HCT116 (cell line): ENCODE data around the gene BEGAIN. TPM values are rescaled to one million over a fixed set of nuclear protein-coding genes. Genes with fewer than 3 reads are reported as not detected.

Experiments
- ATAC-seq: fragments of 200-7000 bp; cut with Tn5 transposase; 2 replicates; pipeline ENCODE4 v1.9.1; 2020; ENCODE audit warnings: mild to moderate bottlenecking, moderate library complexity
- BruUV-seq: library from RNA; stranded (reverse); fragments of 400-500 nt; replicated peaks from 2 replicates; lab custom pipeline; 2021; lab: Mats Ljungman, UMichigan
- CTCF ChIA-PET: fragments of 300-600 bp; sonication (Branson Sonifier 250); formaldehyde crosslinking; loops from one replicate; lab custom pipeline; 2021; ENCODE audit warnings: antibody characterized with exemption; lab: Charles Lee
- POLR2A ChIA-PET: fragments of 300-600, 350-600 bp; sonication (Branson Sonifier 250); formaldehyde crosslinking; loops from one replicate; lab custom pipeline; 2021; ENCODE audit warnings: antibody characterized with exemption; lab: Charles Lee
- RAD21 ChIA-PET, 2 experiments: fragments of 300-600 bp; sonication (Branson Sonifier 250); formaldehyde crosslinking; loops; one replicate each; lab custom pipeline; 2023; ENCODE audit warnings: low total read pairs in 2 of 2; ENCODE audit not compliant: uncharacterized antibody in 2 of 2, unreplicated experiment in 2 of 2, low non-redundant PET in 1 of 2; lab: Charles Lee
- DNase-seq: peaks from one replicate; pipeline ENCODE4 v3.0.0-alpha.2; 2010; ENCODE audit warnings: low read depth, low spot score
- H2AFZ ChIP-seq: fragments of 200-600 bp; shearing (Covaris generic), sonication (generic); 2 replicates; pipeline ENCODE4 v1.6.1; 2017; ENCODE audit warnings: low read depth, mixed run types, mixed read lengths, antibody characterized with exemption, low read length; ENCODE audit not compliant: poor library complexity, severe bottlenecking
- H3K27ac ChIP-seq: 2 replicates; pipeline ENCODE4 v1.5.1; 2012; ENCODE audit warnings: low read depth, low read length
- H3K27me3 ChIP-seq: fragments of 200-600 bp; sonication (generic); 2 replicates; pipeline ENCODE4 v1.6.1; 2016; ENCODE audit warnings: mixed run types, low read length, mixed read lengths; ENCODE audit not compliant: insufficient read depth
- H3K36me3 ChIP-seq, 2 experiments: fragments of 200-500 bp in 1 of 2; fragments of 200-600 bp in 1 of 2; sonication (Bioruptor generic) in 1 of 2; sonication (generic) in 1 of 2; 2 replicates each; pipeline versions ENCODE4 v1.5.1 to v1.6.1; 2014 to 2016; ENCODE audit warnings: low read length in 2 of 2, inconsistent platforms in 1 of 2, mixed read lengths in 1 of 2, mixed run types in 1 of 2; ENCODE audit not compliant: insufficient read depth in 2 of 2, control insufficient read depth in 1 of 2
- H3K4me1 ChIP-seq, 2 experiments: fragments of 200-600 bp in 1 of 2; sonication (generic) in 1 of 2; 2 replicates each; pipeline versions ENCODE4 v1.5.1 to v1.6.1; 2012 to 2017; ENCODE audit warnings: low read length in 2 of 2, inconsistent platforms in 1 of 2, mild to moderate bottlenecking in 1 of 2, mixed read lengths in 1 of 2, mixed run types in 1 of 2, moderate library complexity in 1 of 2; ENCODE audit not compliant: insufficient read depth in 2 of 2, control insufficient read depth in 1 of 2
- H3K4me2 ChIP-seq: fragments of 200-600 bp; sonication (generic); 2 replicates; pipeline ENCODE4 v1.6.1; 2017; ENCODE audit warnings: mixed run types, low read length, mixed read lengths
- H3K4me3 ChIP-seq, 2 experiments: fragments of 200-600 bp in 1 of 2; sonication (generic) in 1 of 2; replicated peaks in 1 of 2; 2 replicates each; pipeline ENCODE4 v1.5.1; 2011 to 2016; ENCODE audit warnings: low read length in 2 of 2, control low read depth in 1 of 2, low read depth in 1 of 2, mild to moderate bottlenecking in 1 of 2, mixed read lengths in 1 of 2, mixed run types in 1 of 2
- H3K79me2 ChIP-seq: fragments of 200-600 bp; sonication (generic); 2 replicates; pipeline ENCODE4 v1.6.1; 2017; ENCODE audit warnings: mild to moderate bottlenecking, mixed run types, low read length, moderate library complexity, mixed read lengths; ENCODE audit not compliant: insufficient read depth
- H3K9ac ChIP-seq: fragments of 200-600 bp; sonication (generic); 2 replicates; pipeline ENCODE4 v1.6.1; 2016; ENCODE audit warnings: low read length, mixed read lengths
- H3K9me2 ChIP-seq: fragments of 200-600 bp; sonication (generic), shearing (Covaris generic); 2 replicates; pipeline ENCODE4 v1.6.1; 2017; ENCODE audit warnings: mixed run types, mild to moderate bottlenecking, moderate library complexity; ENCODE audit not compliant: insufficient read depth
- H3K9me3 ChIP-seq, 2 experiments: fragments of 200-500 bp in 1 of 2; fragments of 200-600 bp in 1 of 2; sonication (Bioruptor generic) in 1 of 2; sonication (generic) in 1 of 2; 2 replicates each; pipeline ENCODE4 v1.6.1; 2014 to 2017; ENCODE audit warnings: low read length in 2 of 2, mixed read lengths in 2 of 2, inconsistent platforms in 1 of 2, low read depth in 1 of 2, mild to moderate bottlenecking in 1 of 2, mixed run types in 1 of 2, moderate library complexity in 1 of 2; ENCODE audit not compliant: control insufficient read depth in 1 of 2, insufficient read depth in 1 of 2
- H4K20me1 ChIP-seq: fragments of 200-600 bp; sonication (generic), shearing (Covaris generic); 2 replicates; pipeline ENCODE4 v1.6.1; 2017; ENCODE audit warnings: mixed run types, mild to moderate bottlenecking, moderate library complexity; ENCODE audit not compliant: insufficient read depth
- ELF1 ChIP-seq: IDR thresholded peaks from 2 replicates; pipeline ENCODE4 v1.6.1; 2012; ENCODE audit warnings: low read depth, borderline replicate concordance
- POLR2AphosphoS5 ChIP-seq: IDR thresholded peaks from 2 replicates; pipeline ENCODE4 v1.6.1; 2011; ENCODE audit warnings: mild to moderate bottlenecking, low read depth, low read length, moderate library complexity
- RAD21 ChIP-seq: IDR thresholded peaks from 2 replicates; pipeline ENCODE4 v1.6.1; 2012; ENCODE audit warnings: low read depth, mild to moderate bottlenecking
- SP1 ChIP-seq: IDR thresholded peaks from 2 replicates; pipeline ENCODE4 v1.6.1; 2012; ENCODE audit warnings: low read depth
- SRF ChIP-seq: IDR thresholded peaks from 2 replicates; pipeline ENCODE4 v1.6.1; 2012; ENCODE audit warnings: low read depth
- TCF7L2 ChIP-seq: IDR thresholded peaks from 2 replicates; pipeline ENCODE4 v1.7.0; 2011; ENCODE audit warnings: borderline replicate concordance, inconsistent platforms; ENCODE audit not compliant: insufficient read depth, insufficient read length; ENCODE audit errors: extremely low read depth
- YY1 ChIP-seq: IDR thresholded peaks from 2 replicates; pipeline ENCODE4 v1.6.1; 2011; ENCODE audit warnings: low read length, low read depth, moderate library complexity, mild to moderate bottlenecking; ENCODE audit not compliant: insufficient replicate concordance; ENCODE audit errors: extremely low read depth
- ZFX ChIP-seq: fragments of 450-650 bp; IDR thresholded peaks from 2 replicates; pipeline ENCODE4 v1.6.1; 2017
- intact Hi-C: fragments of 100-400 bp; cut with micrococcal nuclease; formaldehyde crosslinking; loops from 2 replicates; pipeline ENCODE4 v1.10.0; 2022
- total RNA-seq: library from RNA; stranded (reverse); gene quantifications from one replicate; pipeline ENCODE4 v1.2.1, GENCODE V29; 2021; ENCODE audit not compliant: unreplicated experiment
- TF ChIP-seq, protein P1 (sequence below): IDR thresholded peaks from 2 replicates; pipeline ENCODE4 v1.6.1; 2012
- TF ChIP-seq, protein P2 (sequence below): IDR thresholded peaks from 2 replicates; pipeline ENCODE4 v1.6.1; 2011; ENCODE audit warnings: mild to moderate bottlenecking, low read length, moderate library complexity; ENCODE audit not compliant: insufficient replicate concordance; ENCODE audit errors: extremely low read depth
- TF ChIP-seq, protein P3 (sequence below): IDR thresholded peaks from 2 replicates; pipeline ENCODE4 v1.6.1; 2012; ENCODE audit warnings: low read depth

Gene BEGAIN
- total RNA-seq, 1 experiment from 2014 or later, result 8.5 TPM

DNA sequence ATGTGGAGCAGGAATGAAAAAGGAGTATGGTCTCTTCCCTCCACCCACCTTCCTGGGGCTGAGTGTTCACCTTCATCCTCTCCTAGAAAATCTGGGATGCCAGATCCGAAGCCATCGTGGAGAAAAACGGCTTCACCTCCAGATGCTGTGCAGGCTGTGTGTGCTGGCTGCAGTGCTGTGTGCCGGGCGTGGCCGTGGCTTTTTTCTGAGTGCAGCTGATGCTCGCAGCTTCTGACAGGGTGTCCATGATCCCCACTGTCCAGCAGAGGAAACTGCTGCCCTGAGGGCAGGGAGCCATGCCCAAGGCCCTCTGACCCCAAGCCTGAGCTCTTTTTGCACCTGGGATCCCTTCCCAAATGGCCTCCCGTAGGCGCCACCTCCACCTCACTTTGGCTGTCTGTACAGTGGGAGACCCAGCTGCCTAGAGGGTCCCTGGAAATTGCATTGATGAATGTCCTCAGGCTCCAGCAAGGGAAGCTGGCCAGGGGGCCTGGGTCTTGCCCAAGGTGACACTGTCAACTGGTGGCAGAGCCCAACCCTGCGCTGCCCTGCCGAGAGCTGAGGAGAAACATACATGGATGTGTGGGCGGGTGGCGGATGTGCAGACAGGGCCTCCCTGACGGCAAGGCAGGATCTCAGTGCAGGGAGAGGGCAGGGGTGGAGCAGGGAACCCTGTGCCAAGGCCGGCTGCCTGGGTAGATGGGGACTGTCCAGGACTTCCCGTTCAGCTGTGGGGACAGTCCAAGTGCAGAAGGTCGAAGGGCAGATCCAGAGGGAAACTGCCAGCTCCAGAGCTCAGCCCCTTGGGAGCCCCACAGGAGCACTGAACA, 53.3 kb downstream of the BEGAIN start:
- H3K27me3 ChIP-seq, result no peaks in the 10 kb centered on the region
- CTCF ChIA-PET, result no interaction called here
- no peaks in the 10 kb centered on the region for H4K20me1 ChIP-seq
- no peaks in the 10 kb centered on the region for H3K9me2 ChIP-seq
- POLR2A ChIA-PET, result no interaction called here
- H3K27ac ChIP-seq, result no peak overlapping the region; the same call in 1 of the 2 replicates
- ATAC-seq (no peak), DNase-seq (no peak)
- intact Hi-C loops, result no loop called here
- peak overlapping the region; percentile 0; the same call in 1 of the 2 replicates for H3K4me2 ChIP-seq
- BruUV-seq, result no TSS peak
- H3K4me3 ChIP-seq, result no peak overlapping the region
- TF ChIP-seq ZFX, result no peak
- TF ChIP-seq ELF1, result no peak
- TF ChIP-seq TCF7L2, result no peak
- H3K4me1 ChIP-seq, result peaks cover 4 to 13% of the 10 kb centered on the region in 2 experiments; a peak in 3 of 4 replicates
- no peaks in the 10 kb centered on the region for H3K36me3 ChIP-seq
- H3K9me3 ChIP-seq, result no peaks in the 10 kb centered on the region
- RAD21 ChIA-PET, result no interaction called here
- H3K9ac ChIP-seq, result no peak overlapping the region
- H2AFZ ChIP-seq, result no peak overlapping the region
- H3K79me2 ChIP-seq, result no peaks in the 10 kb centered on the region

DNA sequence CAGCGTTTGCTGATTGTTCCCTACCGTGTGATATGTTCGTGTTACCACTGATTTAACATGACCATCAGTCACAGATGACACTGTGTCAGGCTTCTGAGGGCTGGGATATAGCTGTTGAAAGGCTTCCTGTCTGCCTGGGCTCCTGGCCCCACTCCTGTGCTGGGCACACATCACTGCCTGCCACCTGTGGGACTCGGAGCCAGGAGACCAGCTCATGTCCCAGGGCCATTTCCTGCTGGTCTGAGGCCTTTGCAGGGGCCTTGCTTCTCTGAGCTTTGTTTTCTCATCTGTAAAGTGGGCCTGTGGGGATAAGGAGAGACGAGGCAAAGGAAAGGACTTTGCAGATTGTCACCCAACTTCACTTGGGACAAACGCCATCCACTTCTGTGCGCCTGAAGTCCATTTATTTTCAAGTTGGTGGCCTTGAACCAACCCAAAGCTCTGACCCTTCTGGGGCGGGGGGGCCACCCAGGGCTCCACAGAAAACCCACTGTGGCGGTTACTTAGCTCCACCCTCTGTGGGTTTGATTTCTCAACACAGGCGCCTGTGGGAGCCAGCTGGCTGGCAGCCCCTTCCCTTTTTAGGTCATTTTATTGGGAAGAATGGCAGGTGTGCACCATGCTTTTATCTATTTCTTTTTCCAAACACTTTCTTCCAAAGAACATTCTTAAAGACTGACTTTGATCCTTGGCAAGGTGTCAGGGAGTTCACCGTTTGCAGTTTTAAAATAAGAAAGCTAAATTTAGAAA, 54.1 kb downstream of the BEGAIN start:
- ChIA-PET POLR2A (no interaction called here), CTCF (no interaction called here), RAD21 (no interaction called here)
- ATAC-seq, result no peak
- DNase-seq, result no peak
- H3K36me3 ChIP-seq, result no peaks in the 10 kb centered on the region
- intact Hi-C loops, result no loop called here
- H2AFZ ChIP-seq, result no peak overlapping the region
- peaks cover 4 to 13% of the 10 kb centered on the region in 2 experiments; a peak in 3 of 4 replicates for H3K4me1 ChIP-seq
- H3K9ac ChIP-seq, result no peak overlapping the region
- H3K4me3 ChIP-seq, result no peak overlapping the region
- no TSS peak for BruUV-seq
- no peaks in the 10 kb centered on the region for H4K20me1 ChIP-seq
- no peaks in the 10 kb centered on the region for H3K9me3 ChIP-seq
- no peak overlapping the region for H3K27ac ChIP-seq
- no peaks in the 10 kb centered on the region for H3K79me2 ChIP-seq
- H3K27me3 ChIP-seq, result no peaks in the 10 kb centered on the region
- no peaks in the 10 kb centered on the region for H3K9me2 ChIP-seq
- H3K4me2 ChIP-seq, result no peak overlapping the region
- TF ChIP-seq POLR2AphosphoS5, result no peak
- TF ChIP-seq RAD21, result no peak
- TF ChIP-seq SP1, result no peak
- no peak for TF ChIP-seq SRF
- TF ChIP-seq, protein P1, sequence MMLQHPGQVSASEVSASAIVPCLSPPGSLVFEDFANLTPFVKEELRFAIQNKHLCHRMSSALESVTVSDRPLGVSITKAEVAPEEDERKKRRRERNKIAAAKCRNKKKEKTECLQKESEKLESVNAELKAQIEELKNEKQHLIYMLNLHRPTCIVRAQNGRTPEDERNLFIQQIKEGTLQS, result no peak
- TF ChIP-seq YY1, result no peak
- TF ChIP-seq, protein P2, sequence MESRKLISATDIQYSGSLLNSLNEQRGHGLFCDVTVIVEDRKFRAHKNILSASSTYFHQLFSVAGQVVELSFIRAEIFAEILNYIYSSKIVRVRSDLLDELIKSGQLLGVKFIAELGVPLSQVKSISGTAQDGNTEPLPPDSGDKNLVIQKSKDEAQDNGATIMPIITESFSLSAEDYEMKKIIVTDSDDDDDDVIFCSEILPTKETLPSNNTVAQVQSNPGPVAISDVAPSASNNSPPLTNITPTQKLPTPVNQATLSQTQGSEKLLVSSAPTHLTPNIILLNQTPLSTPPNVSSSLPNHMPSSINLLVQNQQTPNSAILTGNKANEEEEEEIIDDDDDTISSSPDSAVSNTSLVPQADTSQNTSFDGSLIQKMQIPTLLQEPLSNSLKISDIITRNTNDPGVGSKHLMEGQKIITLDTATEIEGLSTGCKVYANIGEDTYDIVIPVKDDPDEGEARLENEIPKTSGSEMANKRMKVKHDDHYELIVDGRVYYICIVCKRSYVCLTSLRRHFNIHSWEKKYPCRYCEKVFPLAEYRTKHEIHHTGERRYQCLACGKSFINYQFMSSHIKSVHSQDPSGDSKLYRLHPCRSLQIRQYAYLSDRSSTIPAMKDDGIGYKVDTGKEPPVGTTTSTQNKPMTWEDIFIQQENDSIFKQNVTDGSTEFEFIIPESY, result no peak
- TF ChIP-seq, protein P3, sequence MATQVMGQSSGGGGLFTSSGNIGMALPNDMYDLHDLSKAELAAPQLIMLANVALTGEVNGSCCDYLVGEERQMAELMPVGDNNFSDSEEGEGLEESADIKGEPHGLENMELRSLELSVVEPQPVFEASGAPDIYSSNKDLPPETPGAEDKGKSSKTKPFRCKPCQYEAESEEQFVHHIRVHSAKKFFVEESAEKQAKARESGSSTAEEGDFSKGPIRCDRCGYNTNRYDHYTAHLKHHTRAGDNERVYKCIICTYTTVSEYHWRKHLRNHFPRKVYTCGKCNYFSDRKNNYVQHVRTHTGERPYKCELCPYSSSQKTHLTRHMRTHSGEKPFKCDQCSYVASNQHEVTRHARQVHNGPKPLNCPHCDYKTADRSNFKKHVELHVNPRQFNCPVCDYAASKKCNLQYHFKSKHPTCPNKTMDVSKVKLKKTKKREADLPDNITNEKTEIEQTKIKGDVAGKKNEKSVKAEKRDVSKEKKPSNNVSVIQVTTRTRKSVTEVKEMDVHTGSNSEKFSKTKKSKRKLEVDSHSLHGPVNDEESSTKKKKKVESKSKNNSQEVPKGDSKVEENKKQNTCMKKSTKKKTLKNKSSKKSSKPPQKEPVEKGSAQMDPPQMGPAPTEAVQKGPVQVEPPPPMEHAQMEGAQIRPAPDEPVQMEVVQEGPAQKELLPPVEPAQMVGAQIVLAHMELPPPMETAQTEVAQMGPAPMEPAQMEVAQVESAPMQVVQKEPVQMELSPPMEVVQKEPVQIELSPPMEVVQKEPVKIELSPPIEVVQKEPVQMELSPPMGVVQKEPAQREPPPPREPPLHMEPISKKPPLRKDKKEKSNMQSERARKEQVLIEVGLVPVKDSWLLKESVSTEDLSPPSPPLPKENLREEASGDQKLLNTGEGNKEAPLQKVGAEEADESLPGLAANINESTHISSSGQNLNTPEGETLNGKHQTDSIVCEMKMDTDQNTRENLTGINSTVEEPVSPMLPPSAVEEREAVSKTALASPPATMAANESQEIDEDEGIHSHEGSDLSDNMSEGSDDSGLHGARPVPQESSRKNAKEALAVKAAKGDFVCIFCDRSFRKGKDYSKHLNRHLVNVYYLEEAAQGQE, result no peak
